ENCODE measurements around the gene ZNF726.

- TF ChIP-seq BHLHE40 (IDR thresholded peaks at IDR 0.05; ENCODE audit: borderline replicate concordance), result no peak
- no peak for TF ChIP-seq SUZ12 (IDR thresholded peaks at IDR 0.05)
- no peak for TF ChIP-seq SP1 (IDR thresholded peaks at IDR 0.05)
Observed at GRCh38 chr19:23946569-23946968, 31.9 kb downstream of the ZNF726 start.
